Activated CD8-positive, alpha-beta memory T cell treated with anti-CD3 and anti-CD28 coated beads, Interleukin-2, amount 10 ng/mL, durations not matched to agents 7 days and 5 days (primary cell): Measurements from ENCODE around the gene SGCD. TPM values are rescaled to one million over a fixed set of nuclear protein-coding genes. Genes with fewer than 3 reads are reported as not detected.

Experiments used
- ATAC-seq: fragments of 150-1000 bp; cut with Tn5 transposase; one replicate; pipeline ENCODE4 v1.10.0; 2021; ENCODE audit warnings: moderate library complexity
- CTCF ChIA-PET: fragments of 350-600 bp; sonication (Branson Sonifier 250); formaldehyde crosslinking; loops from one replicate; lab custom pipeline; 2021; ENCODE audit warnings: antibody characterized with exemption; lab: Charles Lee
- DNase-seq: peaks from one replicate; pipeline ENCODE4 v3.0.0-alpha.2; 2020
- H3K27ac Mint-ChIP-seq: one replicate; pipeline ENCODE4 v1.8.0; 2021; ENCODE audit warnings: mild to moderate bottlenecking, mixed read lengths
- H3K27me3 Mint-ChIP-seq: one replicate; pipeline ENCODE4 v1.8.0; 2021; ENCODE audit warnings: mixed read lengths
- H3K36me3 Mint-ChIP-seq: one replicate; pipeline ENCODE4 v1.8.0; 2021; ENCODE audit warnings: mild to moderate bottlenecking, mixed read lengths
- H3K4me1 Mint-ChIP-seq: one replicate; pipeline ENCODE4 v1.8.0; 2021; ENCODE audit warnings: mixed read lengths
- H3K4me3 Mint-ChIP-seq: one replicate; pipeline ENCODE4 v1.8.0; 2021; ENCODE audit warnings: mild to moderate bottlenecking, moderate library complexity, mixed read lengths
- H3K9me3 Mint-ChIP-seq: one replicate; pipeline ENCODE4 v1.8.0; 2022; ENCODE audit warnings: low read depth, mixed read lengths
- total RNA-seq, 2 experiments: library from RNA; stranded (reverse); gene quantifications; one replicate each; pipeline ENCODE4 v1.2.3, GENCODE V29; 2021

The SGCD gene
- total RNA-seq, 2 experiments from 2014 or later: not detected

- ATAC-seq: no peak
These were observed 169.3 kb downstream of the SGCD start for GRCh38 chr5:156496291-156496690.

GRCh38 chr5:156497804-156498208 lies 170.8 kb downstream of the SGCD start:
- Mint-ChIP-seq H3K36me3 (no peaks in the 10 kb centered on the region), H3K4me1 (no peaks in the 10 kb centered on the region), H3K27ac (no peak overlapping the region), H3K9me3 (no peaks in the 10 kb centered on the region), H3K4me3 (no peak overlapping the region), H3K27me3 (peaks cover 3% of the 10 kb centered on the region)
- no peak for ATAC-seq
- CTCF ChIA-PET: no interaction called here
- no peak for DNase-seq

More at GRCh38 chr5:156496291-156496690, 169.3 kb downstream of the SGCD start:
- Mint-ChIP-seq H3K9me3 (no peaks in the 10 kb centered on the region), H3K4me3 (no peak overlapping the region), H3K27me3 (peaks cover 3% of the 10 kb centered on the region), H3K4me1 (no peaks in the 10 kb centered on the region), H3K36me3 (no peaks in the 10 kb centered on the region), H3K27ac (no peak overlapping the region)
- no peak for DNase-seq
- CTCF ChIA-PET: no interaction called here

- H3K4me1 Mint-ChIP-seq: no peaks in the 10 kb centered on the region
- ATAC-seq: no peak
- no peaks in the 10 kb centered on the region for H3K36me3 Mint-ChIP-seq
- CTCF ChIA-PET: no interaction called here
- DNase-seq: no peak
- H3K27ac Mint-ChIP-seq: no peak overlapping the region
- H3K4me3 Mint-ChIP-seq: no peak overlapping the region
- H3K9me3 Mint-ChIP-seq: no peaks in the 10 kb centered on the region
- peaks cover 3% of the 10 kb centered on the region for H3K27me3 Mint-ChIP-seq
These were observed 171.4 kb downstream of the SGCD start for GRCh38 chr5:156498226-156498980.

- Mint-ChIP-seq H3K9me3 (no peaks in the 10 kb centered on the region), H3K27ac (no peak overlapping the region), H3K36me3 (no peaks in the 10 kb centered on the region), H3K4me1 (no peaks in the 10 kb centered on the region), H3K4me3 (no peak overlapping the region), H3K27me3 (peaks cover 3% of the 10 kb centered on the region)
- CTCF ChIA-PET: no interaction called here
- DNase-seq (no peak), ATAC-seq (no peak)
These were observed 173.8 kb downstream of the SGCD start for GRCh38 chr5:156500755-156501154.

GRCh38 chr5:156505101-156505500 lies 178.1 kb downstream of the SGCD start:
- Mint-ChIP-seq H3K4me1 (no peaks in the 10 kb centered on the region), H3K9me3 (no peaks in the 10 kb centered on the region), H3K27me3 (peaks cover 3% of the 10 kb centered on the region), H3K4me3 (no peak overlapping the region), H3K36me3 (no peaks in the 10 kb centered on the region), H3K27ac (no peak overlapping the region)
- ATAC-seq (no peak), DNase-seq (no peak)
- CTCF ChIA-PET: no interaction called here

- ATAC-seq (no peak), DNase-seq (no peak)
- no peaks in the 10 kb centered on the region for H3K36me3 Mint-ChIP-seq
- no peak overlapping the region for H3K27ac Mint-ChIP-seq
- CTCF ChIA-PET: no interaction called here
- no peaks in the 10 kb centered on the region for H3K9me3 Mint-ChIP-seq
- H3K27me3 Mint-ChIP-seq: peaks cover 3% of the 10 kb centered on the region
- H3K4me1 Mint-ChIP-seq: no peaks in the 10 kb centered on the region
- H3K4me3 Mint-ChIP-seq: no peak overlapping the region
These were observed 186.3 kb downstream of the SGCD start for GRCh38 chr5:156513123-156513815.

GRCh38 chr5:156515121-156515520 lies 188.2 kb downstream of the SGCD start:
- no peak overlapping the region for H3K27ac Mint-ChIP-seq
- no peak overlapping the region for H3K4me3 Mint-ChIP-seq
- CTCF ChIA-PET: no interaction called here
- no peaks in the 10 kb centered on the region for H3K4me1 Mint-ChIP-seq
- H3K27me3 Mint-ChIP-seq: no peaks in the 10 kb centered on the region
- no peak for DNase-seq
- ATAC-seq: no peak
- no peaks in the 10 kb centered on the region for H3K36me3 Mint-ChIP-seq
- no peaks in the 10 kb centered on the region for H3K9me3 Mint-ChIP-seq

GRCh38 chr5:156515803-156516360 lies 188.9 kb downstream of the SGCD start:
- no peak overlapping the region for H3K4me3 Mint-ChIP-seq
- no peaks in the 10 kb centered on the region for H3K9me3 Mint-ChIP-seq
- H3K27me3 Mint-ChIP-seq: no peaks in the 10 kb centered on the region
- H3K27ac Mint-ChIP-seq: no peak overlapping the region
- H3K36me3 Mint-ChIP-seq: no peaks in the 10 kb centered on the region
- ATAC-seq: no peak
- no peaks in the 10 kb centered on the region for H3K4me1 Mint-ChIP-seq
- CTCF ChIA-PET: no interaction called here
- no peak for DNase-seq

- ATAC-seq (no peak), DNase-seq (no peak)
- H3K4me1 Mint-ChIP-seq: no peaks in the 10 kb centered on the region
- no peaks in the 10 kb centered on the region for H3K36me3 Mint-ChIP-seq
- no peaks in the 10 kb centered on the region for H3K27me3 Mint-ChIP-seq
- H3K4me3 Mint-ChIP-seq: no peak overlapping the region
- CTCF ChIA-PET: no interaction called here
- H3K27ac Mint-ChIP-seq: no peak overlapping the region
- no peaks in the 10 kb centered on the region for H3K9me3 Mint-ChIP-seq
These were observed 195.9 kb downstream of the SGCD start for GRCh38 chr5:156522651-156523529.

GRCh38 chr5:156523607-156524006 lies 196.6 kb downstream of the SGCD start:
- no peaks in the 10 kb centered on the region for H3K4me1 Mint-ChIP-seq
- no peak overlapping the region for H3K27ac Mint-ChIP-seq
- no peak overlapping the region for H3K4me3 Mint-ChIP-seq
- ATAC-seq (no peak), DNase-seq (no peak)
- no peaks in the 10 kb centered on the region for H3K36me3 Mint-ChIP-seq
- H3K9me3 Mint-ChIP-seq: no peaks in the 10 kb centered on the region
- CTCF ChIA-PET: no interaction called here
- H3K27me3 Mint-ChIP-seq: no peaks in the 10 kb centered on the region

- CTCF ChIA-PET: no interaction called here
- Mint-ChIP-seq H3K4me1 (no peaks in the 10 kb centered on the region), H3K36me3 (no peaks in the 10 kb centered on the region), H3K4me3 (no peak overlapping the region), H3K27ac (no peak overlapping the region), H3K27me3 (no peaks in the 10 kb centered on the region), H3K9me3 (no peaks in the 10 kb centered on the region)
- ATAC-seq (no peak), DNase-seq (no peak)
These were observed 199.3 kb downstream of the SGCD start for GRCh38 chr5:156526081-156526925.

GRCh38 chr5:156527611-156528010 lies 200.6 kb downstream of the SGCD start:
- H3K4me3 Mint-ChIP-seq: no peak overlapping the region
- CTCF ChIA-PET: no interaction called here
- H3K4me1 Mint-ChIP-seq: no peaks in the 10 kb centered on the region
- no peaks in the 10 kb centered on the region for H3K36me3 Mint-ChIP-seq
- DNase-seq: no peak
- no peaks in the 10 kb centered on the region for H3K27me3 Mint-ChIP-seq
- H3K27ac Mint-ChIP-seq: no peak overlapping the region
- no peaks in the 10 kb centered on the region for H3K9me3 Mint-ChIP-seq
- no peak for ATAC-seq

- Mint-ChIP-seq H3K36me3 (no peaks in the 10 kb centered on the region), H3K27me3 (no peaks in the 10 kb centered on the region), H3K9me3 (no peaks in the 10 kb centered on the region), H3K4me1 (no peaks in the 10 kb centered on the region), H3K4me3 (no peak overlapping the region), H3K27ac (no peak overlapping the region)
- CTCF ChIA-PET: no interaction called here
- DNase-seq: no peak
- ATAC-seq: no peak
These were observed 201.7 kb downstream of the SGCD start for GRCh38 chr5:156528673-156529072.
